Liver (tissue), 9 donors: ENCODE data around the gene SPC24. TPM values are rescaled to one million over a fixed set of nuclear protein-coding genes. Genes with fewer than 3 reads are reported as not detected.

ENCODE experiments used
- DNase-seq: peaks from one replicate; pipeline ENCODE4 v3.0.0-alpha.2; 2017; ENCODE audit warnings: low spot score
- H3K27ac ChIP-seq, 2 donors: one replicate each; pipeline ENCODE4 v1.7.0; 2013; ENCODE audit warnings: inconsistent platforms in 2 of 2, low read length in 2 of 2, control low read depth in 1 of 2, low read depth in 1 of 2, mild to moderate bottlenecking in 1 of 2
- H3K27me3 ChIP-seq, 4 donors: one replicate each; pipeline versions ENCODE4 v1.6.1 to v1.7.0; 2013; ENCODE audit warnings: low read length in 3 of 4, inconsistent platforms in 1 of 4, mild to moderate bottlenecking in 1 of 4, moderate library complexity in 1 of 4; ENCODE audit not compliant: control insufficient read depth in 4 of 4, insufficient read depth in 4 of 4
- H3K36me3 ChIP-seq, 4 donors: one replicate each; pipeline versions ENCODE4 v1.6.1 to v1.7.0; 2013; ENCODE audit warnings: low read length in 3 of 4, mild to moderate bottlenecking in 3 of 4, low read depth in 1 of 4, moderate library complexity in 1 of 4; ENCODE audit not compliant: control insufficient read depth in 4 of 4, insufficient read depth in 3 of 4
- H3K4me1 ChIP-seq, 4 donors: one replicate each; pipeline versions ENCODE4 v1.6.1 to v1.7.0; 2013; ENCODE audit warnings: low read length in 3 of 4, mild to moderate bottlenecking in 3 of 4, moderate library complexity in 1 of 4; ENCODE audit not compliant: control insufficient read depth in 4 of 4, insufficient read depth in 4 of 4
- H3K4me3 ChIP-seq, 3 donors: one replicate each; pipeline versions ENCODE4 v1.6.1 to v1.7.0; 2013; ENCODE audit warnings: low read length in 3 of 3, control low read depth in 1 of 3, low read depth in 1 of 3, mild to moderate bottlenecking in 1 of 3
- H3K9ac ChIP-seq, 2 donors: one replicate each; pipeline ENCODE4 v1.7.0; 2013; ENCODE audit warnings: low read length in 2 of 2, mild to moderate bottlenecking in 2 of 2, moderate library complexity in 2 of 2, control low read depth in 1 of 2, low read depth in 1 of 2
- H3K9me3 ChIP-seq, 4 donors: one replicate each; pipeline versions ENCODE4 v1.6.1 to v1.7.0; 2013; ENCODE audit warnings: low read length in 3 of 4; ENCODE audit not compliant: control insufficient read depth in 4 of 4
- ATF3 ChIP-seq: IDR thresholded peaks from 2 replicates; pipeline ENCODE4 v1.6.1; 2016; ENCODE audit warnings: antibody characterized with exemption
- CTCF ChIP-seq: fragments of 150-350 bp; IDR thresholded peaks from 2 replicates; pipeline ENCODE4 v1.5.1; 2017; ENCODE audit warnings: improper control_type of control experiment, low read depth, low read length; ENCODE audit not compliant: missing input control
- EGR1 ChIP-seq, 2 donors: IDR thresholded peaks; 2 replicates each; pipeline ENCODE4 v1.6.1; 2016 to 2018; ENCODE audit warnings: antibody characterized with exemption in 2 of 2, low read depth in 2 of 2
- FOXA1 ChIP-seq: IDR thresholded peaks from 2 replicates; pipeline ENCODE4 v1.6.1; 2016; ENCODE audit warnings: antibody characterized with exemption
- FOXA2 ChIP-seq: IDR thresholded peaks from 2 replicates; pipeline ENCODE4 v1.6.1; 2016; ENCODE audit warnings: antibody characterized with exemption
- GABPA ChIP-seq, 2 donors: IDR thresholded peaks in 1 of 2; conservative IDR thresholded peaks in 1 of 2; 2 replicates each; pipeline ENCODE4 v1.6.1; 2016; ENCODE audit warnings: antibody characterized with exemption in 2 of 2, mild to moderate bottlenecking in 1 of 2, moderate library complexity in 1 of 2
- HNF4A ChIP-seq, 2 donors: conservative IDR thresholded peaks; 2 replicates each; pipeline ENCODE4 v1.6.1; 2016; ENCODE audit warnings: antibody characterized with exemption in 2 of 2, mild to moderate bottlenecking in 2 of 2
- HNF4G ChIP-seq: IDR thresholded peaks from 2 replicates; pipeline ENCODE4 v1.6.1; 2016; ENCODE audit warnings: antibody characterized with exemption
- JUND ChIP-seq, 2 donors: IDR thresholded peaks; 2 replicates each; pipeline ENCODE4 v1.6.1; 2016; ENCODE audit warnings: antibody characterized with exemption in 2 of 2
- MAX ChIP-seq: IDR thresholded peaks from 2 replicates; pipeline ENCODE4 v1.6.1; 2016; ENCODE audit warnings: antibody characterized with exemption
- NR2F2 ChIP-seq: IDR thresholded peaks from 2 replicates; pipeline ENCODE4 v1.6.1; 2016; ENCODE audit warnings: antibody characterized with exemption
- RAD21 ChIP-seq, 2 donors: IDR thresholded peaks; 2 replicates each; pipeline ENCODE4 v1.6.1; 2016; ENCODE audit warnings: antibody characterized with exemption in 2 of 2, mild to moderate bottlenecking in 2 of 2
- REST ChIP-seq: IDR thresholded peaks from 2 replicates; pipeline ENCODE4 v1.6.1; 2016; ENCODE audit warnings: antibody characterized with exemption, mild to moderate bottlenecking
- RXRA ChIP-seq, 2 donors: IDR thresholded peaks; 2 replicates each; pipeline ENCODE4 v1.6.1; 2017 to 2018; ENCODE audit warnings: antibody characterized with exemption in 2 of 2, mild to moderate bottlenecking in 1 of 2
- SP1 ChIP-seq: IDR thresholded peaks from 2 replicates; pipeline ENCODE4 v1.6.1; 2018; ENCODE audit warnings: antibody characterized with exemption, mild to moderate bottlenecking
- TAF1 ChIP-seq: conservative IDR thresholded peaks from 2 replicates; pipeline ENCODE4 v1.6.1; 2016; ENCODE audit warnings: antibody characterized with exemption, mild to moderate bottlenecking
- YY1 ChIP-seq: IDR thresholded peaks from 2 replicates; pipeline ENCODE4 v1.6.1; 2016; ENCODE audit warnings: antibody characterized with exemption, mild to moderate bottlenecking
- ZBTB33 ChIP-seq: IDR thresholded peaks from 2 replicates; pipeline ENCODE4 v1.6.1; 2016; ENCODE audit warnings: antibody characterized with exemption
- WGBS: extraction: QIAGEN DNeasy Blood & Tissue Kit; methylation state at CpG from one replicate; pipeline ENCODE4 v1.1.7; 2013; 5-methylcytosine and 5-hydroxymethylcytosine counted together
- polyA plus RNA-seq, 2 donors: library from polyadenylated mRNA; stranded (reverse) in 1 of 2; unstranded in 1 of 2; fragments of 200-250 nt in 1 of 2; fragments of >200 nt in 1 of 2; fragmentation: Nextera tagmentation in 1 of 2; extraction: Ambion mirVana in 1 of 2; gene quantifications; one replicate each; pipeline versions ENCODE4 v1.2.1 to v1.2.3, GENCODE V29; 2013 to 2015
- total RNA-seq, 2 donors: library from RNA; depleted of rRNA; stranded (reverse); fragments of >200 nt; gene quantifications; one replicate each; pipeline ENCODE4 v1.2.3, GENCODE V29; 2014
- donor health status: healthy.
- donor health status: healthy.
- donor health status: healthy.
- donor health status: healthy.
- donor health status: healthy.

SPC24 gene
- total and polyA plus RNA-seq, 4 donors, result 0.42 to 72.5 (median 1.3) TPM

- peak within 1 kb of the TSS; percentile 77 to 82 (median 77) for H3K4me3 ChIP-seq
- H3K9ac ChIP-seq, result peak within 1 kb of the TSS; percentile 36 to 60
- no peaks in the 10 kb centered on the region for H3K9me3 ChIP-seq
- H3K27me3 ChIP-seq, result no peaks in the 10 kb centered on the region
- no peak for TF ChIP-seq NR2F2
- no peak for TF ChIP-seq ZBTB33
- no peak for TF ChIP-seq HNF4G
- no peak for TF ChIP-seq FOXA1
- peak in 1 of 2 donors; percentile 18 for TF ChIP-seq RXRA (IDR thresholded peaks at IDR 0.05)
- no peak for TF ChIP-seq FOXA2
- peak; percentile 42 for TF ChIP-seq REST
- no peak for TF ChIP-seq GABPA (IDR thresholded peaks at IDR 0.05 in 1 of 2, conservative IDR thresholded peaks at IDR 0.05 in 1 of 2)
- TF ChIP-seq HNF4A (conservative IDR thresholded peaks at IDR 0.05), result peak in 1 of 2 donors; percentile 5
- TF ChIP-seq SP1, result peak; percentile 17
- peak in 1 of 2 donors; percentile 42 for TF ChIP-seq RAD21 (IDR thresholded peaks at IDR 0.05)
- no peak for TF ChIP-seq TAF1
- no peak for TF ChIP-seq EGR1 (IDR thresholded peaks at IDR 0.05; ENCODE audit: low read depth in 2 of 2)
- TF ChIP-seq ATF3, result no peak
- TF ChIP-seq JUND (IDR thresholded peaks at IDR 0.05), result no peak
- TF ChIP-seq CTCF, result no peak
- no peak for TF ChIP-seq YY1
- no peak for TF ChIP-seq MAX
- H3K4me1 ChIP-seq, result peaks cover 4 to 71% (median 36%) of the 10 kb centered on the region in 4 donors
- peak; percentile 95 for DNase-seq
- peaks cover 2 to 6% (median 3%) of the 10 kb centered on the region in 4 donors for H3K36me3 ChIP-seq
- WGBS, result 1% methylated on average over 78 of the region's 78 CpGs
- peak within 1 kb of the TSS; percentile 83 to 95 for H3K27ac ChIP-seq
Measured at GRCh38 chr19:11197291-11198174, 42.0 kb upstream of the SPC24 start, which contains the start of gene KANK2. TSS of gene KANK2 (minus strand) at chr19:11197545. CDS start at chr19:11194511, 3,034 bp downstream.
